HG03108 (cell line): ENCODE results near the gene MAPK8.

Source experiments
- ATAC-seq: cut with Tn5 transposase; IDR thresholded peaks from one replicate; pipeline ENCODE4 v1.9.1; 2021; ENCODE audit warnings: moderate library complexity; ENCODE audit not compliant: unreplicated experiment

Gene MAPK8

GRCh38 chr10:48291190-48291589, 15.3 kb upstream of the MAPK8 start:
- no peak for ATAC-seq

- no peak for ATAC-seq
These were observed 13.9 kb upstream of the MAPK8 start for GRCh38 chr10:48292616-48293015.

DNA sequence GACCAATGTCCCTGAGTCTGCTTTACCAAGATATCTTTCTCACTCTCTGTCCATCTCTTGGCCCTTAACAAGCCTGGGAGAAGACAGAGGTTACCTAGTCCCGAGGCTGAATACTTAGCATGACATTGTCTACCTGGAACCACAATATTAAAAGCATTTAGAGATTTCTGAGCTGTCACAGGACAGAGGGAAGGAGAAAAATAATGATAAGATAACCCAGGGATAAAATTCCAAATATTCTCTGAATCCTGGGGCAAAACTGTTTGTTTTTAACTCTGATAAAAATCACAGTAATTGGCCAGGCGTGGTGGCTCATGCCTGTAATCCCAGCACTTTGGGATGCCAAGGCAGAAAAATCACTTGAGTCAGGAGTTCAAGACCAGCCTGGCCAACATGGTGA, 12.0 kb upstream of the MAPK8 start:
- no peak for ATAC-seq

GRCh38 chr10:48296576-48297098, 9.8 kb upstream of the MAPK8 start:
- no peak for ATAC-seq

GRCh38 chr10:48299066-48299465, 7.4 kb upstream of the MAPK8 start:
- no peak for ATAC-seq

GRCh38 chr10:48299692-48300091, 6.8 kb upstream of the MAPK8 start:
- ATAC-seq = no peak

DNA sequence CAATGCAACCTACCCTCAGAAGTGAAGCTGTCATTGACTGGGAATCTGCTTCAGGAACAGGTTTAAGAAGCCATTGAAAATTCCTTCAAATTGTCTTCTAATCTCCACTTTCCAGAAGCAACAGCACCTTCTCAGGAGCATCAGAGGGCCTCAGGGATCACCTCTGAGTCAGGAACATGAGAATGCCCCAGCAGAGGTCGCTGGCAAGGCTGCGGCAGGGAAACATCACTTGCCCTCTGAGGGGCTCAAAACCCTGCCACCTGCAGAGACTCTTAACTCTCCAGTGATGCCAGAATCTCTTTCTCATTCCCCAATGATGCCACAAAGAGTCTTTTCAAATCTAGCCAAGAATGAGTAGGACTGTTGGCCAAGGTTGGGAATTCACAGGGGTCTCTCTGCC, 5.9 kb upstream of the MAPK8 start:
- ATAC-seq = no peak

GRCh38 chr10:48302515-48303476, 3.7 kb upstream of the MAPK8 start:
- ATAC-seq = no peak

- ATAC-seq = no peak
These were observed 592 bp upstream of the MAPK8 start for GRCh38 chr10:48305905-48306264.

- ATAC-seq = peak; percentile 23
These were observed 613 bp downstream of the MAPK8 start for GRCh38 chr10:48306870-48307710.

GRCh38 chr10:48307711-48308018, 1.2 kb downstream of the MAPK8 start:
- no peak for ATAC-seq

- no peak for ATAC-seq
These were observed 3.3 kb downstream of the MAPK8 start for GRCh38 chr10:48309711-48310226.

DNA sequence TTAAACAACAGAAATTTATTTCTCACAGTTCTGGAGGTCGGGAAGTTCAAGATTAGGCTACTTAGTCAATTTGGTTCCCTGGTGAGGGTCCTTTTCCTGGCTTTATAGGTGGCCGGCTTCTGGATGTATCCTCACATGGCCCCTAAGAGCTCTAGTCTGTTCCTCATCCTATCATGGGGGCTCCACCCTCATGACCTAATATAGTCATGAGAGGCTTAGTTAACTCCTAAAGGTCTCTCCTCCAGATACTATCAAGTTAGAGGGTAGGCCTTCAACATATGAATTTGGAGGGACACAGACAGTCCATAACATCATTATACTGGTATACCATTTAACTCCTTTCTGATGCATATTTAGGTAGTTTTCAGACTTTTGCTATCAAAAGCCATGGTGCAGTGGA, 7.6 kb downstream of the MAPK8 start:
- no peak for ATAC-seq

- ATAC-seq = no peak
These were observed 9.8 kb downstream of the MAPK8 start for GRCh38 chr10:48316236-48316635.

DNA sequence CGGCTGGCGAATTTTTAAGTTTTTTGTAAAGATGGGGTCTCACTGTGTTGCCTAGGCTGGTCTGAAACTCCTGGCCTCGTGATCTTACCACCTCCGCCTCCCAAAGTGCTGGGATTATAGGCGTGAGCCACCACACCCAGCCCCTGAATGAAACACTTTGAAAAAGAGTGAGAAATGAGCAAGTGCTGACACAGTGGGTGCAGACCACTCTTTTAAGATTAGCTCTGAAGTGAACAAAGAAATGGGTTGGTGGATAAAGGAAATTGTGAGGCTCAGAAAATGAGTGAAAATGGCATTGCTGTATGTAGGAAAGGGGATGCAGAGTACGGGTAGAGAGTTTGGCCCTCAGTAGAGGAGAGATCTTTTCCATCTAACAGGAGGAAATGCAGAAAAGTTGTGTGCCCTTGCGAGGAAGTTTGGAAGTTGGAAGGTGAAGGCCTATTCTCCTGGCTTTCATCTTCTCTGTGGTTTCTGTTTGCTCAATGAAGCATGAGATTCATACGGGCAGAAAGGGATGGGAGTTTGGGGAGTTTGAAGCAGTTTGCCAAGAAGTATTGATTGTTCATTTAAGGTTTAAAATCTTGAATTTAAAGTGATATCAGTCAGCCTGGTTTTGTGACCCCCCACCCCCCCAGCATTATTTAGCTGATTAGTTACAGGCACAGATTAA, 11.0 kb downstream of the MAPK8 start:
- no peak for ATAC-seq

DNA sequence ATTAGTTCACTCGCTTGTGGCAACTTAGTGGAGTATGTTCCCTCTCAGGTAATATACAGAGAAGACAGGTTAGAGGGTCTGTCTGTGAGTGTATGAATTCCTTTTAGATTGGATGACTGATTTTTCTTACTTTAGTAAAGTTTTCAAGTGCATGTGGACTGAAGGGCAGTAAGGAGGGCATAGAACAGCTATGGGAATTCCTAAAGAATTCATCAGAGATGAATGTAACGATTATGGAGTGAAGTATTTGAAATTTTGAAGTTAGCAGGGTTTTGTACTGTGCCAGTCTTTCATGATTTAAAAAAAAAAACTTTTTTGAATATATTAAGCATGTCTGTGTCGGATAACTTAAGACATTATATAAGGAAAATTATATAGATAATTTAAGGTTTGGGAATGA, 15.5 kb downstream of the MAPK8 start:
- no peak for ATAC-seq

- ATAC-seq = no peak
These were observed 18.1 kb downstream of the MAPK8 start for GRCh38 chr10:48324580-48324979.

DNA sequence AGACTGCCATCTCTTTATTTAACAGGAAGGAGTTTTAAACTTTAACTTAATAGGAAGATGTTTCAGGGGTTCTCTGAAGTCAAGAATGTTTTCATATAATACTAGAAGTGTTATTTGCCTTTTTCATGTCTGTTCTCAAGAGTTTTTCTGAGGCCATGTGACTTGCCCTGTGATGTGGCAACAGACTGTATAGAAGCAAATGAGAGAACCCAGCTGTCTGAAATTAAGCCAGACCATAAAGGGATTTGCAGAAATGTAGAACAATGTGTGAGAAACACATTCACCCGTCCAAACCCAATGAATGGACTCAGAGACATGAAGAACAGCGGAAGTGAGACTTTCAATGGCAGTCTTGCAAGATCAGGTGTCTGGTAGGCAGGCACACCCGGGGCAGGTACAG, 23.8 kb downstream of the MAPK8 start:
- ATAC-seq = no peak

GRCh38 chr10:48331436-48331835, 25.0 kb downstream of the MAPK8 start:
- ATAC-seq = no peak

DNA sequence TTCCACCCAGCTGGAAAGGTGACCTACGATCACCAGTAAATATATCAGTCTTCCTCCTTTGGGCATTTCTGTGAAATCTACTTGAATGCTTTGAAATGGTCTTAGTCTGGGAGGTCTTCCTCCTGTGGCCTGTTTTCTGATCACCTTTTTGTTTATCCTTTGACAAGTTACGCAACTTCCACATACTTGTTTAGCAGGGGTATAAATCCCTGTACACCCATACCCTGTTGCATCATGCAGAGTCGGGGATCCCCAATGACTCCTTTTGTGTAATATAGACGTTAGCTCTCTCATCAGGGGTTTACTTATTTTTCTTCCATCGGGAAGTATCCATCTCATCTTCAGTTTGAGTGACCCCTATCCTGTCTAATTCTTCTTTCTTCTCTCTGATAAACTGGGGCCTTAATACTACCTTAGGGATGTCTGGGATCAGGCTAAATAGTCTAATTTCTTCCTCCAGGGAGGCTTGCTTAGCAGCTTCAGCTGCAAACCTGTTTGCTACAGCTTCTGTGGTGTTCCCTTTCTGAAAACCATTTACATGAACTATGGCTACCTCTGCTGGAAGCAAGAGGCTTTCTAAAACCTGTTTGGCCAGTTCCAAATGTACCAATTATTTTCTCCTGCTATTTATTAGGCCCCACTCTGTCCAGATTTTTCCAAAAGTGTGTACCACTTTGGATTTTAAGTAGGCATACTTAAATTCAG, 25.8 kb downstream of the MAPK8 start:
- no peak for ATAC-seq

- no peak for ATAC-seq
These were observed 26.4 kb downstream of the MAPK8 start for GRCh38 chr10:48332871-48333216.
